ENCODE results near the gene PPP2R5A. TPM values are rescaled to one million over a fixed set of nuclear protein-coding genes. Genes with fewer than 3 reads are reported as not detected.

Gene PPP2R5A
- total and polyA plus RNA-seq, 8 donors = 38.4 to 72.6 (median 52.5) TPM

DNA sequence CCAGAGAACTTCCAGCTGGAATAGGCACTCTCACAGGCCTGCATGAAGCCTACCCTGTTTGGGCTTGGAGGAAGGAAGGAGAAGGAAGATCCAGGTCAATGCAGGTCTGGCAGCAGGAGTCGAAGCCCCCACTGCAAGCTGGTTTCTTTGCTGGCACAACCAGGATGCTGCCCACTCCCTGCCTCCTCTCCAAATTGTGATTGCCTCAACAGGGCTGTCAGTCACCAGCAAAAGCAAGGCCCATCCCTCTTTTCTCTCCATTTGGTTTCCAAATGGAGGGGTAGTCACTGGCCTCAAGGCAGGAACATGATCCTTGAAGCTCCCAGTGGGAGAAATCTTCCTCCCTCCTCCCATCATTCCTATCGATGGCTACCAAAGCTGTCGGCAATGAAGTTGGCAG is 92.4 kb downstream of the PPP2R5A start:
- no peaks in the 10 kb centered on the region for H3K27me3 ChIP-seq
- H3K4me3 ChIP-seq = no peak overlapping the region
- no peaks in the 10 kb centered on the region for H3K4me1 ChIP-seq
- H3K27ac ChIP-seq = no peak overlapping the region
- DNase-seq = no peak
- TF ChIP-seq, protein P1, sequence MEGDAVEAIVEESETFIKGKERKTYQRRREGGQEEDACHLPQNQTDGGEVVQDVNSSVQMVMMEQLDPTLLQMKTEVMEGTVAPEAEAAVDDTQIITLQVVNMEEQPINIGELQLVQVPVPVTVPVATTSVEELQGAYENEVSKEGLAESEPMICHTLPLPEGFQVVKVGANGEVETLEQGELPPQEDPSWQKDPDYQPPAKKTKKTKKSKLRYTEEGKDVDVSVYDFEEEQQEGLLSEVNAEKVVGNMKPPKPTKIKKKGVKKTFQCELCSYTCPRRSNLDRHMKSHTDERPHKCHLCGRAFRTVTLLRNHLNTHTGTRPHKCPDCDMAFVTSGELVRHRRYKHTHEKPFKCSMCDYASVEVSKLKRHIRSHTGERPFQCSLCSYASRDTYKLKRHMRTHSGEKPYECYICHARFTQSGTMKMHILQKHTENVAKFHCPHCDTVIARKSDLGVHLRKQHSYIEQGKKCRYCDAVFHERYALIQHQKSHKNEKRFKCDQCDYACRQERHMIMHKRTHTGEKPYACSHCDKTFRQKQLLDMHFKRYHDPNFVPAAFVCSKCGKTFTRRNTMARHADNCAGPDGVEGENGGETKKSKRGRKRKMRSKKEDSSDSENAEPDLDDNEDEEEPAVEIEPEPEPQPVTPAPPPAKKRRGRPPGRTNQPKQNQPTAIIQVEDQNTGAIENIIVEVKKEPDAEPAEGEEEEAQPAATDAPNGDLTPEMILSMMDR (IDR thresholded peaks at IDR 0.05) = no peak
- TF ChIP-seq EP300 (IDR thresholded peaks at IDR 0.05) (no peak), POLR2AphosphoS5 (IDR thresholded peaks at IDR 0.05) (no peak), POLR2A (IDR thresholded peaks at IDR 0.05) (no peak)
- H3K9me3 ChIP-seq = no peaks in the 10 kb centered on the region
- intact Hi-C loops (cut with DNase I; ENCODE audit: low total_unique reads) = no loop called here
- WGBS, 5 donors = 97 to 100% (median 100%) methylated on average over 1 to 3 of the region's 3 CpGs
- H3K36me3 ChIP-seq = peaks cover 0 to 46% (median 40%) of the 10 kb centered on the region in 4 donors

DNA sequence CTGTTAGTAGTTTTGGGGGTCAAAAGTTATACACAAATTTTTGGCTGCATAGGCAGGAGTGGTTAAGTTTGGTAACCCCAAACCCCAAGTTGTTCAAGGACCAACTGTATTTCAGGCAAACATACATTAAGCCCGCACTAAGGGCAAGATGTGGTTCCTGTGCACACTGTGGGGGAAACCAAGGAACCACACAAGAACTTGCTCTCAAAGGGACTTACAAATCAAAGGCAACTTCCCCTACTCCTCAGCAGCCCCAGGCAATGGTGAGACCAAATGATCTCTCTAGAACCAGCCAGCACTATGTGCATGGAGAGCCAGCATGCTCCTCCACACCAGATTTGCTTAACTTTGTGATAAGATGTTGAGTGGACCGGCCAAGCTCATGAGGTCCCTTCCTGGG is 94.2 kb downstream of the PPP2R5A start:
- H3K27me3 ChIP-seq = no peaks in the 10 kb centered on the region
- intact Hi-C loops (cut with DNase I; ENCODE audit: low total_unique reads) = no loop called here
- H3K27ac ChIP-seq = no peak overlapping the region
- peaks cover 0 to 61% (median 51%) of the 10 kb centered on the region in 4 donors for H3K36me3 ChIP-seq
- TF ChIP-seq POLR2A (IDR thresholded peaks at IDR 0.05) = no peak
- TF ChIP-seq POLR2AphosphoS5 (IDR thresholded peaks at IDR 0.05) = no peak
- TF ChIP-seq EP300 (IDR thresholded peaks at IDR 0.05) = no peak
- TF ChIP-seq, protein P1 (IDR thresholded peaks at IDR 0.05) = no peak
- H3K4me3 ChIP-seq = no peak overlapping the region
- WGBS, 5 donors = 86 to 100% (median 90%) methylated on average over 2 of the region's 2 CpGs
- no peaks in the 10 kb centered on the region for H3K9me3 ChIP-seq
- no peak for DNase-seq
- no peaks in the 10 kb centered on the region for H3K4me1 ChIP-seq

DNA sequence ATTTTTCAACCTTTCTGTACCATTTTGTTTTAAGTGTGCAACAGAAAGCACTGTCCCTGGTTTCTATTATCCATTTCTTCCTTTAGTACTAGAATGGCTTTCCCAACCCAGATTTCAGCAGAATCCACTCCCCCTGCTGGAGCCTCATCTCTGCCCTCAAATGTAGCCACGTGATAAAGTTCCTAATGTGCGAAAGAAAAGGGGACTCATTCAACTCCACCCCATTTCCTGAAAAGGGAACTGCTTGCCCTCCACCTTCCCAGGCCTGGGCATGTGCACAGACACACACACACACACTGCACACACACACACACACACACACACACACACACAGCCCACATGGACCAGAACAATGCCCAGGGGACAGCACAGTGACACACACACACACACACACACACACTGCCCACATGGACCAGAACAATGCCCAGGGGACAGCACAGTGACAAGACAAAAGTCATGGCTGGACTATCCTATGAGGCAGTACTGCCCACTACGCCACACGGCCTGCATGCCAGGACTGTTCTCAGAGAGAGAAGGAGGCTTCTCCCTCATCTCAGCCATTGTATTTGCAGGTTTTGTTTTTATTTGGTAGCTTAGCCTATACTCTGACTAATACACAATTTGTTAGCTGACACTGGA is 96.3 kb downstream of the PPP2R5A start:
- no peaks in the 10 kb centered on the region for H3K9me3 ChIP-seq
- no peaks in the 10 kb centered on the region for H3K4me1 ChIP-seq
- H3K27me3 ChIP-seq = no peaks in the 10 kb centered on the region
- TF ChIP-seq EP300 (IDR thresholded peaks at IDR 0.05) (no peak), POLR2AphosphoS5 (IDR thresholded peaks at IDR 0.05) (no peak), POLR2A (IDR thresholded peaks at IDR 0.05) (no peak)
- TF ChIP-seq, protein P1 (IDR thresholded peaks at IDR 0.05) = no peak
- WGBS, 5 donors = 75 to 94% (median 81%) methylated on average over 4 of the region's 4 CpGs
- H3K4me3 ChIP-seq = no peak overlapping the region
- intact Hi-C loops (cut with DNase I; ENCODE audit: low total_unique reads) = no loop called here
- H3K36me3 ChIP-seq = peaks cover 6 to 79% (median 68%) of the 10 kb centered on the region in 4 donors
- DNase-seq = no peak
- H3K27ac ChIP-seq = no peak overlapping the region

DNA sequence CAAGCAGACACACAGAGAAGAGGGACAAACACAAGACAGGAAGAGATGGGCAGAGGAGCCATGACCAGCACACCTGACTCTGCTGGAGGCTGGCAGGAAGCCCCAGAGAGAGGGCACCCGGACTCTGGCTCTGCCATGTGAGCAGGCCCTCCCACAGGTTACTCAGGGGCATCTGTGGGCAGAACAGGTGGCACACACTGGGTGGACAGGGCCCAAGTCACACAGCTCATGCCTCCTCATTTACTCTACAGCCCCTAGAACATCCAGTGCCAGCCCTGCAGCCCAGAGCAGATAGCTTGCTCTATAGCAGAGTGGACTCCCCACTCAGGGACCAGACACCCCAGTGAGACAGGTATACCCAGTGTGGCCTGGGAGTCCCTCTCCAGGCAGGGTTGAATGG is 100.8 kb downstream of the PPP2R5A start:
- 67 to 100% (median 74%) methylated on average over 1 of the region's 1 CpG for WGBS, 5 donors
- DNase-seq = no peak
- intact Hi-C loops (cut with DNase I; ENCODE audit: low total_unique reads) = no loop called here
- Histone ChIP-seq H3K36me3 (peaks cover 6 to 55% (median 41%) of the 10 kb centered on the region in 4 donors), H3K27ac (no peak overlapping the region), H3K4me3 (no peak overlapping the region), H3K27me3 (no peaks in the 10 kb centered on the region), H3K9me3 (peaks cover 6 to 12% (median 8%) of the 10 kb centered on the region in 4 donors), H3K4me1 (no peaks in the 10 kb centered on the region)
- no peak for TF ChIP-seq EP300 (IDR thresholded peaks at IDR 0.05)
- no peak for TF ChIP-seq POLR2A (IDR thresholded peaks at IDR 0.05)
- TF ChIP-seq, protein P1 (IDR thresholded peaks at IDR 0.05) = no peak
- no peak for TF ChIP-seq POLR2AphosphoS5 (IDR thresholded peaks at IDR 0.05)
